PC-3 (cell line): Measurements from ENCODE around the gene ZFAND6. TPM values are rescaled to one million over a fixed set of nuclear protein-coding genes. Genes with fewer than 3 reads are reported as not detected.

Experiments
- ATAC-seq: fragments of 200-7000 bp; cut with Tn5 transposase; 2 replicates; pipeline ENCODE4 v1.9.1; 2020; ENCODE audit warnings: mild to moderate bottlenecking, moderate library complexity
- BruUV-seq: library from RNA; stranded (reverse); fragments of 400-500 nt; replicated peaks from 2 replicates; lab custom pipeline; 2021; lab: Mats Ljungman, UMichigan
- CTCF ChIA-PET: fragments of 300-600 bp; sonication (Branson Sonifier 250); formaldehyde crosslinking; loops from one replicate; lab custom pipeline; 2022; ENCODE audit warnings: antibody characterized with exemption; lab: Charles Lee
- POLR2A ChIA-PET: fragments of 300-600 bp; sonication (Branson Sonifier 250); formaldehyde crosslinking; loops from one replicate; lab custom pipeline; 2022; ENCODE audit warnings: antibody characterized with exemption; ENCODE audit not compliant: unreplicated experiment; lab: Charles Lee
- DNase-seq: peaks from one replicate; pipeline ENCODE4 v3.0.0-alpha.2; 2015
- H2AFZ ChIP-seq: fragments of 300-600 bp; sonication (generic); 2 replicates; pipeline ENCODE4 v1.6.0; 2016; ENCODE audit warnings: antibody characterized with exemption, low read length
- H3F3A ChIP-seq: fragments of 300-600 bp; sonication (generic); one replicate; pipeline ENCODE4 v1.6.0; 2017; ENCODE audit warnings: antibody characterized with exemption, low read length, control low read depth, mild to moderate bottlenecking; ENCODE audit not compliant: unreplicated experiment
- H3K27ac ChIP-seq: fragments of 300-600 bp; sonication (generic); 2 replicates; pipeline ENCODE4 v1.5.1; 2016; ENCODE audit warnings: mild to moderate bottlenecking, low read length
- H3K27me3 ChIP-seq: fragments of 300-600 bp; sonication (generic); 2 replicates; pipeline ENCODE4 v1.6.1; 2016; ENCODE audit warnings: low read length, mixed read lengths
- H3K36me3 ChIP-seq: fragments of 300-600 bp; sonication (generic); 2 replicates; pipeline ENCODE4 v1.6.1; 2016; ENCODE audit warnings: low read depth, mixed run types, low read length, mixed read lengths
- H3K4me1 ChIP-seq: fragments of 300-600 bp; sonication (generic); 2 replicates; pipeline ENCODE4 v1.5.1; 2016; ENCODE audit warnings: low read length; ENCODE audit not compliant: insufficient read depth
- H3K4me2 ChIP-seq: fragments of 300-600 bp; sonication (generic); 2 replicates; pipeline ENCODE4 v1.6.0; 2016; ENCODE audit warnings: low read length
- H3K4me3 ChIP-seq: fragments of 300-600 bp; sonication (generic); 2 replicates; pipeline ENCODE4 v1.5.1; 2016; ENCODE audit warnings: mild to moderate bottlenecking, low read length, mixed read lengths
- H3K79me2 ChIP-seq: fragments of 300-600 bp; sonication (generic); 2 replicates; pipeline ENCODE4 v1.6.1; 2017; ENCODE audit warnings: low read length, mixed read lengths
- H3K9ac ChIP-seq: fragments of 300-600 bp; sonication (generic); 2 replicates; pipeline ENCODE4 v1.6.0; 2016; ENCODE audit warnings: mild to moderate bottlenecking, low read length
- H3K9me2 ChIP-seq: fragments of 300-600 bp; sonication (generic); replicated peaks from 2 replicates; pipeline ENCODE4 v1.6.1; 2016; ENCODE audit warnings: mixed run types, low read length, mixed read lengths
- H3K9me3 ChIP-seq: fragments of 300-600 bp; sonication (generic); 2 replicates; pipeline ENCODE4 v1.6.1; 2016; ENCODE audit warnings: low read length, mixed read lengths
- H4K20me1 ChIP-seq: fragments of 300-600 bp; sonication (generic); 2 replicates; pipeline ENCODE4 v1.6.1; 2016; ENCODE audit warnings: low read length, mixed read lengths
- CTCF ChIP-seq: fragments of 300-600 bp; sonication (generic); conservative IDR thresholded peaks from 2 replicates; pipeline ENCODE4 v1.5.1; 2017; ENCODE audit warnings: antibody characterized with exemption, low read depth, mild to moderate bottlenecking, low read length
- EZH2 ChIP-seq: fragments of 300-600 bp; sonication (generic); IDR thresholded peaks from one replicate; pipeline ENCODE4 v1.6.1; 2017; ENCODE audit warnings: antibody characterized with exemption, mild to moderate bottlenecking, low read length; ENCODE audit not compliant: unreplicated experiment
- EZH2phosphoT487 ChIP-seq: fragments of 300-600 bp; sonication (generic); IDR thresholded peaks from 2 replicates; pipeline ENCODE4 v1.6.1; 2018; ENCODE audit warnings: mild to moderate bottlenecking, antibody characterized with exemption, low read length, borderline replicate concordance
- intact Hi-C: fragments of 100-400 bp; cut with micrococcal nuclease; formaldehyde crosslinking; loops from 2 replicates; pipeline ENCODE4 v1.9.0; 2023
- total RNA-seq: library from RNA; depleted of rRNA; stranded (reverse); fragments of >200 nt; gene quantifications from 2 replicates; pipeline ENCODE4 v1.2.3, GENCODE V29; 2014

ZFAND6 gene
- total RNA-seq, 1 experiment from 2014 or later = 96.6 TPM

GRCh38 chr15:80142646-80143045 is 83.2 kb downstream of the ZFAND6 start:
- Histone ChIP-seq H3K4me3 (no peak overlapping the region), H4K20me1 (no peaks in the 10 kb centered on the region), H3F3A (no peaks in the 10 kb centered on the region), H3K4me2 (no peak overlapping the region), H3K4me1 (no peaks in the 10 kb centered on the region), H3K9me3 (no peaks in the 10 kb centered on the region), H3K36me3 (no peaks in the 10 kb centered on the region), H3K27me3 (no peaks in the 10 kb centered on the region), H2AFZ (no peak overlapping the region), H3K79me2 (no peaks in the 10 kb centered on the region), H3K9ac (no peak overlapping the region), H3K9me2 (no peaks in the 10 kb centered on the region), H3K27ac (no peak overlapping the region)
- BruUV-seq = no TSS peak
- TF ChIP-seq EZH2phosphoT487 (no peak), EZH2 (no peak), CTCF (no peak)
- POLR2A ChIA-PET = no interaction called here
- intact Hi-C loops = no loop called here
- ATAC-seq (no peak), DNase-seq (no peak)
- CTCF ChIA-PET = no interaction called here

GRCh38 chr15:80151148-80151547 is 91.7 kb downstream of the ZFAND6 start:
- no peaks in the 10 kb centered on the region for H3F3A ChIP-seq
- H3K4me1 ChIP-seq = peaks cover 9% of the 10 kb centered on the region; the same call in 1 of the 2 replicates
- H3K9me2 ChIP-seq = no peaks in the 10 kb centered on the region
- no peaks in the 10 kb centered on the region for H3K27me3 ChIP-seq
- H3K9me3 ChIP-seq = no peaks in the 10 kb centered on the region
- H3K36me3 ChIP-seq = no peaks in the 10 kb centered on the region
- H2AFZ ChIP-seq = no peak overlapping the region
- CTCF ChIA-PET = no interaction called here
- H3K79me2 ChIP-seq = peaks cover 27% of the 10 kb centered on the region
- POLR2A ChIA-PET = no interaction called here
- no peak for ATAC-seq
- no TSS peak for BruUV-seq
- no peak for DNase-seq
- H3K4me2 ChIP-seq = no peak overlapping the region
- H4K20me1 ChIP-seq = no peaks in the 10 kb centered on the region
- no peak for TF ChIP-seq CTCF
- H3K9ac ChIP-seq = no peak overlapping the region
- intact Hi-C loops = loop anchor here (5.0 kb wide), 1 partner anchor 79 kb away; no protein-coding TSS in a partner anchor
- no peak overlapping the region for H3K4me3 ChIP-seq
- H3K27ac ChIP-seq = no peak overlapping the region

GRCh38 chr15:80151576-80151975 is 92.1 kb downstream of the ZFAND6 start:
- peak overlapping the region; percentile 87 for H3K4me2 ChIP-seq
- POLR2A ChIA-PET = no interaction called here
- intact Hi-C loops = loop anchor here (5.0 kb wide), 1 partner anchor 79 kb away; no protein-coding TSS in a partner anchor
- no peak for ATAC-seq
- BruUV-seq = no TSS peak
- H3K79me2 ChIP-seq = peaks cover 27% of the 10 kb centered on the region
- no peak for TF ChIP-seq EZH2
- no peaks in the 10 kb centered on the region for H3F3A ChIP-seq
- CTCF ChIA-PET = interaction anchor here (0.7 kb wide), 1 partner anchor 24 kb away, joined by 4 read pairs; no protein-coding TSS in a partner anchor
- no peak for DNase-seq
- no peaks in the 10 kb centered on the region for H3K9me3 ChIP-seq
- peak overlapping the region; percentile 67; the same call in 1 of the 2 replicates for H3K4me3 ChIP-seq
- peaks cover 9% of the 10 kb centered on the region; the same call in 1 of the 2 replicates for H3K4me1 ChIP-seq
- H3K9ac ChIP-seq = no peak overlapping the region
- H2AFZ ChIP-seq = peak overlapping the region; percentile 85
- H4K20me1 ChIP-seq = no peaks in the 10 kb centered on the region
- no peak overlapping the region for H3K27ac ChIP-seq
- no peaks in the 10 kb centered on the region for H3K27me3 ChIP-seq
- H3K36me3 ChIP-seq = no peaks in the 10 kb centered on the region
- H3K9me2 ChIP-seq = no peaks in the 10 kb centered on the region
